ENCODE data around the gene IKZF4.

DNA sequence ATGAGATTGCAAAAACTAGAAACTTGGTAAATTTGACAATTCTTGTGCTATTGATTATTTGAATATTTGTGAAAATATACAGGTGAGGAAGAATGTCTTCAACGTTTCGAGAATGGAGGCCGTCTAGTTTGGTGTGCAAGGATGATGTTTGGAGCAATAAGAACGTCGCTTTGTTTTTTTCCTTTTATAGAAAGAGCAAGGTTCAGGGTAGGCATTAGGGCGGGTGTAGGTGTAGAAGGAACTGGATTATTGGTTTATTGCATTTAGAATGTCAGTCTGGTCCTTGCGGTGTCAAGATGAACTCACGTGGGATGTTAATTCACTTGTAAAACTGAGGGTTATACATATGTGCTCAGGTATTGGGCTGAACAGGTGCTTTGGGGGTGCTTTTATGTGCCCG lies 22.0 kb downstream of the IKZF4 start:
- TF ChIP-seq, protein P1, sequence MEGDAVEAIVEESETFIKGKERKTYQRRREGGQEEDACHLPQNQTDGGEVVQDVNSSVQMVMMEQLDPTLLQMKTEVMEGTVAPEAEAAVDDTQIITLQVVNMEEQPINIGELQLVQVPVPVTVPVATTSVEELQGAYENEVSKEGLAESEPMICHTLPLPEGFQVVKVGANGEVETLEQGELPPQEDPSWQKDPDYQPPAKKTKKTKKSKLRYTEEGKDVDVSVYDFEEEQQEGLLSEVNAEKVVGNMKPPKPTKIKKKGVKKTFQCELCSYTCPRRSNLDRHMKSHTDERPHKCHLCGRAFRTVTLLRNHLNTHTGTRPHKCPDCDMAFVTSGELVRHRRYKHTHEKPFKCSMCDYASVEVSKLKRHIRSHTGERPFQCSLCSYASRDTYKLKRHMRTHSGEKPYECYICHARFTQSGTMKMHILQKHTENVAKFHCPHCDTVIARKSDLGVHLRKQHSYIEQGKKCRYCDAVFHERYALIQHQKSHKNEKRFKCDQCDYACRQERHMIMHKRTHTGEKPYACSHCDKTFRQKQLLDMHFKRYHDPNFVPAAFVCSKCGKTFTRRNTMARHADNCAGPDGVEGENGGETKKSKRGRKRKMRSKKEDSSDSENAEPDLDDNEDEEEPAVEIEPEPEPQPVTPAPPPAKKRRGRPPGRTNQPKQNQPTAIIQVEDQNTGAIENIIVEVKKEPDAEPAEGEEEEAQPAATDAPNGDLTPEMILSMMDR (IDR thresholded peaks at IDR 0.05; ENCODE audit: low read depth, low read length, poor library complexity, severe bottlenecking): no peak
- no peak for TF ChIP-seq EZH2phosphoT487 (IDR thresholded peaks at IDR 0.05; ENCODE audit: borderline replicate concordance, low read length)

Data from DOHH2 (cell line).